A549 (cell line): ENCODE results near the gene SPTBN5. TPM values are rescaled to one million over a fixed set of nuclear protein-coding genes. Genes with fewer than 3 reads are reported as not detected.

Source experiments
- ATAC-seq, 2 experiments: fragments of 200-7000 bp in 1 of 2; fragments of >200 bp in 1 of 2; cut with Nextera tagmentation in 1 of 2; cut with Tn5 transposase in 1 of 2; 3 replicates each; pipeline versions ENCODE4 v1.8.0 to v1.9.1; 2018 to 2020; ENCODE audit warnings: mild to moderate bottlenecking in 1 of 2, moderate library complexity in 1 of 2
- CTCF ChIA-PET: fragments of 300-600 bp; sonication (Branson Sonifier 250); formaldehyde crosslinking; extraction: SDS; loops from one replicate; lab custom pipeline; 2021; ENCODE audit warnings: antibody characterized with exemption, inconsistent platforms; lab: Yijun Ruan, JAX
- POLR2A ChIA-PET: fragments of 350-600 bp; formaldehyde crosslinking; extraction: SDS; loops from one replicate; lab custom pipeline; 2021; ENCODE audit warnings: antibody characterized with exemption, inconsistent platforms; lab: Yijun Ruan, JAX
- DNase-seq, 2 experiments: peaks; one replicate each; pipeline versions ENCODE4 v3.0.0 to v3.0.0-alpha.2; 2011 to 2016; ENCODE audit warnings: low read depth in 1 of 2, low spot score in 1 of 2
- FAIRE-seq: peaks from 2 replicates; lab custom pipeline; 2011; peaks lifted over from hg19 to GRCh38; lab: Jason Lieb, UNC
- H3K27ac ChIP-seq, 2 experiments: fragments of >200 bp; sonication (Bioruptor Twin); formaldehyde crosslinking; 3 replicates each; pipeline ENCODE4 v1.5.1; 2016 to 2017
- H3K4me1 ChIP-seq: fragments of >200 bp; sonication (Bioruptor Twin); formaldehyde crosslinking; 3 replicates; pipeline ENCODE4 v1.6.1; 2016
- H3K4me2 ChIP-seq: fragments of >200 bp; sonication (Bioruptor Twin); formaldehyde crosslinking; 3 replicates; pipeline ENCODE4 v1.6.1; 2016
- H3K4me3 ChIP-seq: fragments of >200 bp; sonication (Bioruptor Twin); formaldehyde crosslinking; 3 replicates; pipeline ENCODE4 v1.5.1; 2016
- H3K9me3 ChIP-seq: fragments of >200 bp; sonication (Bioruptor Twin); formaldehyde crosslinking; 3 replicates; pipeline ENCODE4 v1.6.1; 2016
- BHLHE40 ChIP-seq: IDR thresholded peaks from 2 replicates; pipeline ENCODE4 v1.6.1; 2012; ENCODE audit warnings: low read depth, low read length, inconsistent platforms
- CHD2 ChIP-seq: fragments of 150-350 bp; IDR thresholded peaks from 2 replicates; pipeline ENCODE4 v1.6.1; 2014; ENCODE audit warnings: low read length; ENCODE audit not compliant: partially characterized antibody
- EHF ChIP-seq: fragments of 250-450 bp; sonication (Bioruptor Pico); IDR thresholded peaks from 2 replicates; pipeline ENCODE4 v1.5.0; 2020; ENCODE audit warnings: mild to moderate bottlenecking
- EP300 ChIP-seq, 2 experiments: fragments of >200 bp; sonication (Bioruptor Twin); formaldehyde crosslinking; IDR thresholded peaks; 2 replicates in 1 of 2; 3 replicates in 1 of 2; pipeline ENCODE4 v1.6.1; 2016 to 2017
- ESRRA ChIP-seq: fragments of 150-350 bp; IDR thresholded peaks from 2 replicates; pipeline ENCODE4 v1.6.1; 2014; ENCODE audit warnings: mild to moderate bottlenecking, low read length, borderline replicate concordance
- FOSB ChIP-seq: fragments of 250-450 bp; sonication (Bioruptor Pico); IDR thresholded peaks from 2 replicates; pipeline ENCODE4 v1.5.0; 2020; ENCODE audit warnings: mild to moderate bottlenecking, moderate library complexity
- GATA3 ChIP-seq: IDR thresholded peaks from 2 replicates; pipeline ENCODE4 v1.6.1; 2012; ENCODE audit warnings: borderline replicate concordance
- JUNB ChIP-seq: fragments of >200 bp; sonication (Bioruptor Twin); formaldehyde crosslinking; IDR thresholded peaks from 2 replicates; pipeline ENCODE4 v1.6.1; 2016
- KDM5A ChIP-seq: fragments of 200-600 bp; sonication (generic); IDR thresholded peaks from 2 replicates; pipeline ENCODE4 v1.6.1; 2016; ENCODE audit warnings: antibody characterized with exemption, mild to moderate bottlenecking
- MAFK ChIP-seq: fragments of 450-650 bp; IDR thresholded peaks from 2 replicates; pipeline ENCODE4 v1.6.1; 2014; ENCODE audit not compliant: partially characterized antibody
- NPAS2 ChIP-seq: fragments of 250-450 bp; sonication (Bioruptor Pico); IDR thresholded peaks from 2 replicates; pipeline ENCODE4 v1.8.0; 2022; ENCODE audit warnings: mild to moderate bottlenecking, moderate library complexity, borderline replicate concordance
- POLR2A ChIP-seq: IDR thresholded peaks from 2 replicates; pipeline ENCODE4 v1.6.1; 2012; ENCODE audit warnings: mild to moderate bottlenecking, low read length
- RCOR1 ChIP-seq: fragments of 150-350 bp; IDR thresholded peaks from 2 replicates; pipeline ENCODE4 v1.6.1; 2014; ENCODE audit warnings: antibody characterized with exemption, low read length, low read depth
- SMC3 ChIP-seq: fragments of >200 bp; sonication (Bioruptor Twin); formaldehyde crosslinking; IDR thresholded peaks from 3 replicates; pipeline ENCODE4 v1.6.1; 2018; ENCODE audit warnings: inconsistent platforms
- TFCP2L1 ChIP-seq: fragments of 250-450 bp; sonication (Bioruptor Pico); IDR thresholded peaks from 2 replicates; pipeline ENCODE4 v1.5.0; 2021; ENCODE audit warnings: mild to moderate bottlenecking
- ZC3H11A ChIP-seq: fragments of 450-650 bp; IDR thresholded peaks from 2 replicates; pipeline ENCODE4 v1.6.1; 2014; ENCODE audit warnings: antibody characterized with exemption, mild to moderate bottlenecking
- ZSCAN20 ChIP-seq: fragments of 250-450 bp; sonication (Bioruptor Pico); IDR thresholded peaks from 2 replicates; pipeline ENCODE4 v1.8.0; 2022; ENCODE audit warnings: mild to moderate bottlenecking, moderate library complexity
- WGBS: methylation state at CpG from one replicate; pipeline ENCODE4 v1.1.6; 2017; ENCODE audit errors: missing lambda C conversion rate; 5-methylcytosine and 5-hydroxymethylcytosine counted together
- polyA plus RNA-seq, 4 experiments: library from polyadenylated mRNA; depleted of rRNA in 3 of 4; stranded (reverse); fragments of >200 nt; fragmentation: RNase III in 1 of 4; extraction: RNeasy Plus Mini Kit Qiagen cat#74134 plus additional on column Dnase treatment in 1 of 4; gene quantifications; 2 replicates in 3 of 4; 3 replicates in 1 of 4; pipeline ENCODE4 v1.2.3, GENCODE V29; 2011 to 2017
- TF ChIP-seq, protein P1 (sequence below): IDR thresholded peaks from 2 replicates; pipeline ENCODE4 v1.6.1; 2012
- TF ChIP-seq, protein P2 (sequence below): fragments of 450-650 bp; IDR thresholded peaks from 2 replicates; pipeline ENCODE4 v1.6.1; 2014; ENCODE audit warnings: antibody characterized with exemption
- TF ChIP-seq, protein P3 (sequence below): fragments of >200 bp; sonication (Bioruptor Twin); formaldehyde crosslinking; IDR thresholded peaks from 2 replicates; pipeline ENCODE4 v1.6.1; 2016

Gene SPTBN5
- polyA plus RNA-seq, 2 of the 4 experiments (the other 2 are of a cell fraction) = 0.05 to 0.17 TPM

DNA sequence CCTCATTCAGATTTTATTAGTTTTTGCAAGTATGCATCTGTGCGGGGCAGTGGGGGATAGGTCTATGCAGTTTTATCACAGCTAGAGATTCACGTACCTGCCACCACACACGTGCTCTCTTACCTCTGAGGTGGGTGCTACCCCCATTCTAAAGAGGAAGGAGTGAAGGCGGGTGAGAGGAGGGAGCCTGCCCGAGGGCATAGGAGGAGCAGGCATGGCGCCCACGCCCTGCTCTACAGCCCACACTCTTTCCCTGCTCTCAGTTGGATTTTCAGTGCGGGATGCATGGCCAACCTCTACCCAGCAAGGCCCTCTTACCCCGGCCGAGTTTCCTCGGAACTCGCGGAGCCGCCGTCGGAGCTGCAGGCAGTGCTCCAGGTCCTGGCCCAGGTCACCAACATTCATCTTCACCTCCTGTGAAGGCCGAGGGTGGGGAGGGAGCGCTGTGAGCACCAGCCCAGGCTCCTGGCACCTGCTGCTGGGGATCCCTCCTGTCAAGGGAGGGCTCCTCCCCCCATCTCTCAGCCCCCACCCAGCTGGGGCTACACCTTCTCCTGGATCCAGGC, 28.3 kb downstream of the SPTBN5 start:
- no peak for ATAC-seq

DNA sequence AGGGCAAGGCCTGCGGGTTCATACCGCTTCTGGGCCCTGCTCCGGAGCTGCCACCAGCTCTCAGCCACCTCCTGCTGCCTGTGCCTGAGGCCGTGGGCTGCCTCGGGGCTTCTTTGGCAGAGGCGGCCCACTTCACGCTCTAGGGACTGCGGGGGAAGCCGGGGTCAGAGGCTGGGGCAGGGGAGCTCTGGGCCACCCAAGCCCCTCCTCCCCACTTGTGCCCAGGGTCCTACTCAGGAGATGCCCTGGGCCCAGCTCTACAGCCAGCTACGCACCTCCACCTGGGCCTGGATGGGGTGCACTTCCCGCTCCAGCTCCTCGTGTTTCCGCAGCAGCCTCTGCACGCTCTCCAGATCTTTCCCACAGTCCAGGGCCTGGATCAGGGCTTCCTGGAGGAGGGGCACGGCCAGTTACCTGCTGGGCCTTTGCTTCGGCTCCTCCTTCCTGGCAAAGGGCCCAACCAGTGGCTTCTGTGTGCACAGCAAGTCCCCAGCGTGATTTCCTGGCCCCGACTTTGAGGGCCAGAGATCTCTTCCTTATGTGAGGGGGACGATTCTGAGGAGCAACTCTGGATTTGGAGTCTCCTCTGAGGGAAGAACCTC, 31.2 kb downstream of the SPTBN5 start:
- ChIA-PET POLR2A (no interaction called here), CTCF (interaction anchor here (0.7 to 1.8 kb wide), 4 partner anchors 12 to 222 kb away, joined by 3 to 6 read pairs (median 5); no protein-coding TSS in a partner anchor)
- H3K4me1 ChIP-seq = no peaks in the 10 kb centered on the region

More for the DNA sequence above, 28.3 kb downstream of the SPTBN5 start:
- Histone ChIP-seq H3K4me2 (no peak overlapping the region), H3K27ac (no peak overlapping the region), H3K4me1 (no peaks in the 10 kb centered on the region)
- CTCF ChIA-PET = interaction anchor here (1.2 to 1.4 kb wide), 2 partner anchors 14 to 39 kb away, joined by 3 to 4 read pairs; no protein-coding TSS in a partner anchor
- TF ChIP-seq JUNB (no peak), ESRRA (no peak)
- TF ChIP-seq, all 56 proteins: peak for 0
- 81% methylated on average over 15 of the region's 18 CpGs for WGBS
- no peaks in the 10 kb centered on the region for H3K9me3 ChIP-seq
- POLR2A ChIA-PET = no interaction called here
- no peak for FAIRE-seq
- DNase-seq = no peak
- H3K4me3 ChIP-seq = no peak overlapping the region

DNA sequence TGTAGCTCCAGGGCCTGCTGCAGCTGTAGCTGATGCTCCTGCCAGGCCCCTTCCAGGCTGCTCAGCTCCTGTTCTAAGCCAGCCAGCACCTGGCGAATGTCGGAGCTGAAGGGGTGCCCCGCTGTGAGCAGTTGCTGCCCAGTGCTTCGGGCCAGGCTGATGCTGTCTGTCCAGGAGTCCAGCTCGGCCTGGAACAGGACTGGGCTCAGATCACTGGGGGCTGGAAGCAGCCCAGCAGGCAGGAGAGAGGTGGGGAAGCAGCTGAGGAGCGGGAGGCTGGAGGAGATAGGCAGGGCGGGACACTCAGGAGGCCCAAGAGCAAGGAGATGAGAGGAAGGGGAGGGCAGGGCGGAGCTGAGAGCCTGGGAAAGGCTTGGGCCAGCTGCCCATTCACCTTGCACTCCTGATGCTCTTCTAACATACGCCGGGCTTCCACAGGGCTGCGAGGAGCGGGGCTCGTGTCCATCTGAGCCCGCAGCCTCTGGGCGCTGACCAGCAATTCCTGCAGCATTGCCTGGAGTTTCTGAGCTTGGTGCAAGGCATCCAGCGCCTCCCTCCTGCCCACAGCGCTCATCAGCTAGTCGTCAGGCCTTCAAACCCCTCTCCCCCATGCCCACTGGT, 32.0 kb downstream of the SPTBN5 start:
- FAIRE-seq (no peak), ATAC-seq (no peak), DNase-seq (no peak)
- ChIA-PET CTCF (interaction anchor here (0.7 to 1.8 kb wide), 4 partner anchors 9 to 222 kb away, joined by 3 to 6 read pairs (median 4); no protein-coding TSS in a partner anchor), POLR2A (no interaction called here)
- H3K4me1 ChIP-seq = no peaks in the 10 kb centered on the region
- TF ChIP-seq ZSCAN20 (CRISPR knock-in tag) (no peak), EHF (CRISPR knock-in tag) (no peak), EP300 (IDR thresholded peaks at IDR 0.05) (no peak)
- WGBS = 79% methylated on average over 16 of the region's 18 CpGs
- H3K27ac ChIP-seq = no peak overlapping the region
- no peaks in the 10 kb centered on the region for H3K9me3 ChIP-seq
- no peak overlapping the region for H3K4me3 ChIP-seq
- H3K4me2 ChIP-seq = no peak overlapping the region

More for the DNA sequence above, 31.2 kb downstream of the SPTBN5 start:
- Histone ChIP-seq H3K4me3 (no peak overlapping the region), H3K27ac (no peak overlapping the region), H3K9me3 (no peaks in the 10 kb centered on the region), H3K4me2 (no peak overlapping the region)
- TF ChIP-seq RCOR1 = no peak
- TF ChIP-seq, protein P1, sequence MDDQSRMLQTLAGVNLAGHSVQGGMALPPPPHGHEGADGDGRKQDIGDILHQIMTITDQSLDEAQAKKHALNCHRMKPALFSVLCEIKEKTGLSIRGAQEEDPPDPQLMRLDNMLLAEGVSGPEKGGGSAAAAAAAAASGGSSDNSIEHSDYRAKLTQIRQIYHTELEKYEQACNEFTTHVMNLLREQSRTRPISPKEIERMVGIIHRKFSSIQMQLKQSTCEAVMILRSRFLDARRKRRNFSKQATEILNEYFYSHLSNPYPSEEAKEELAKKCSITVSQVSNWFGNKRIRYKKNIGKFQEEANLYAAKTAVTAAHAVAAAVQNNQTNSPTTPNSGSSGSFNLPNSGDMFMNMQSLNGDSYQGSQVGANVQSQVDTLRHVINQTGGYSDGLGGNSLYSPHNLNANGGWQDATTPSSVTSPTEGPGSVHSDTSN = no peak
- no peak for TF ChIP-seq NPAS2
- TF ChIP-seq, protein P2, sequence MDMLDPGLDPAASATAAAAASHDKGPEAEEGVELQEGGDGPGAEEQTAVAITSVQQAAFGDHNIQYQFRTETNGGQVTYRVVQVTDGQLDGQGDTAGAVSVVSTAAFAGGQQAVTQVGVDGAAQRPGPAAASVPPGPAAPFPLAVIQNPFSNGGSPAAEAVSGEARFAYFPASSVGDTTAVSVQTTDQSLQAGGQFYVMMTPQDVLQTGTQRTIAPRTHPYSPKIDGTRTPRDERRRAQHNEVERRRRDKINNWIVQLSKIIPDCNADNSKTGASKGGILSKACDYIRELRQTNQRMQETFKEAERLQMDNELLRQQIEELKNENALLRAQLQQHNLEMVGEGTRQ = no peak
- 72% methylated on average over 10 of the region's 19 CpGs for WGBS
- no peak for FAIRE-seq
- no peak for ATAC-seq
- no peak for DNase-seq

DNA sequence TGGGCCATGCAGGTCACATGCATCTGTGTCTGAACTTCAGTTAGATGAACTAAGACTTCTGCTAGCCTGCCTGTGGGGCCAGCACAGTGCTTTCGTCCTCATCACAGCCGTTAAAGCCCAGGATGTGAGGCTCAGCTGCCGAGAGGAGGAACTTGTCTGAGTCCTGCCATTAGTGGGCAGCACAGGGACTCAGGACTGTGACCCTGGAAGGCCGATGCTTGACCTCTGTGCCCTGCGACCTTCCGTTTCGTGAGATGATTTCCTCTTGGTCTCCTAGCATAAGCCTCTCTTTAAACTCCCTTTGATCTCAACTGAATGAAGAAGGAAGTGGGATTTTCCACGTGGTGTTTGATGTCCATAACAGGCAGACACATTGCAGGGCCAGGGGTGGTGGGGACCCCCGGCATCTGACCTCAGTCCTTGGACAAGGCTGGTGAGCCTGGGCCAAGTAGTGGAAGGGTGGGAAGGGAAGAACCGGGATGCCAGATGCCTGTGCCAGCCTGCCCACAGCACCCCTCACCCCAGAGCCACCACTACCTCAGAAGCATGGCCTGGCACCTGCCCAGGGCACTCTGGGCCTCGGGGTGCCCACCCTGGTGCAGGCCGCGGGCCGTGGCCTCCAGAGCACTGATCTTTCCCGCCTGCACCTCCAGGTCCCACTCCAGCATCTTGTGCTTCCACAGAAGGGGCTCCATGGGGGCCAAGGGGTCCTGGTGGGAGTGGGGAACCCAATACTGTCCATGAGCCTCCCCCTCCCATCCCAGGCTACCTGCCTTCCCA, 33.6 kb downstream of the SPTBN5 start:
- no peak for FAIRE-seq
- H3K4me1 ChIP-seq = no peaks in the 10 kb centered on the region
- WGBS = 61% methylated on average over 10 of the region's 15 CpGs
- no peak overlapping the region for H3K27ac ChIP-seq
- CTCF ChIA-PET = no interaction called here
- no peak overlapping the region for H3K4me3 ChIP-seq
- POLR2A ChIA-PET = no interaction called here
- no peak for DNase-seq
- ATAC-seq = no peak
- no peak overlapping the region for H3K4me2 ChIP-seq
- TF ChIP-seq MAFK = no peak
- no peak for TF ChIP-seq FOSB (CRISPR knock-in tag)
- no peak for TF ChIP-seq SMC3
- no peak for TF ChIP-seq ZC3H11A
- TF ChIP-seq GATA3 = no peak
- TF ChIP-seq NPAS2 = no peak
- TF ChIP-seq JUNB = no peak
- no peak for TF ChIP-seq KDM5A
- TF ChIP-seq, protein P2 = no peak
- TF ChIP-seq BHLHE40 = no peak
- TF ChIP-seq CHD2 = no peak
- TF ChIP-seq, protein P3, sequence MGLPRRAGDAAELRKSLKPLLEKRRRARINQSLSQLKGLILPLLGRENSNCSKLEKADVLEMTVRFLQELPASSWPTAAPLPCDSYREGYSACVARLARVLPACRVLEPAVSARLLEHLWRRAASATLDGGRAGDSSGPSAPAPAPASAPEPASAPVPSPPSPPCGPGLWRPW = no peak
- TF ChIP-seq POLR2A = no peak
- TF ChIP-seq TFCP2L1 (CRISPR knock-in tag) = no peak
- H3K9me3 ChIP-seq = no peaks in the 10 kb centered on the region
